Kidney (tissue), 14 donors: Measurements from ENCODE around the gene TFAP2C. TPM values are rescaled to one million over a fixed set of nuclear protein-coding genes. Genes with fewer than 3 reads are reported as not detected.

Experiments
- DNase-seq, 5 donors: peaks; one replicate each; pipeline ENCODE4 v3.0.0-alpha.2; 2013 to 2020
- FAIRE-seq: peaks from 2 replicates; lab custom pipeline; 2012; peaks lifted over from hg19 to GRCh38; lab: Jason Lieb, UNC
- H3K27ac ChIP-seq, 2 donors: one replicate each; pipeline ENCODE4 v1.7.0; 2013; ENCODE audit warnings: low read depth in 2 of 2, low read length in 2 of 2, inconsistent platforms in 1 of 2
- H3K27me3 ChIP-seq: one replicate; pipeline ENCODE4 v1.7.1; 2013; ENCODE audit warnings: low read length, inconsistent platforms; ENCODE audit not compliant: control insufficient read depth, insufficient read depth
- H3K36me3 ChIP-seq, 3 donors: one replicate each; pipeline versions ENCODE4 v1.7.0 to v1.7.1; 2013; ENCODE audit warnings: low read length in 3 of 3, control low read depth in 1 of 3, inconsistent platforms in 1 of 3; ENCODE audit not compliant: insufficient read depth in 3 of 3, control insufficient read depth in 2 of 3
- H3K4me1 ChIP-seq, 3 donors: one replicate each; pipeline versions ENCODE4 v1.7.0 to v1.7.1; 2013; ENCODE audit warnings: low read length in 3 of 3, inconsistent platforms in 1 of 3, low read depth in 1 of 3; ENCODE audit not compliant: control insufficient read depth in 2 of 3, insufficient read depth in 2 of 3
- H3K4me3 ChIP-seq, 3 donors: one replicate each; pipeline versions ENCODE4 v1.7.0 to v1.8.1; 2013; ENCODE audit warnings: low read length in 3 of 3, control low read depth in 1 of 3, inconsistent platforms in 1 of 3
- H3K9ac ChIP-seq, 3 donors: one replicate each; pipeline versions ENCODE4 v1.7.0 to v1.7.1; 2013; ENCODE audit warnings: low read length in 3 of 3, control low read depth in 1 of 3, inconsistent platforms in 1 of 3
- H3K9me3 ChIP-seq, 3 donors: one replicate each; pipeline versions ENCODE4 v1.7.0 to v1.7.1; 2013; ENCODE audit warnings: low read length in 3 of 3, control low read depth in 1 of 3, inconsistent platforms in 1 of 3; ENCODE audit not compliant: control insufficient read depth in 2 of 3, insufficient read depth in 1 of 3
- intact Hi-C: fragments of 100-400 bp; cut with DNase I; formaldehyde crosslinking; loops from one replicate; pipeline ENCODE4 v1.11.1; 2022
- polyA plus RNA-seq: library from polyadenylated mRNA; stranded (reverse); fragments of 350-450 nt; fragmentation: Illumina TruSeq; extraction: RNeasy Lipid Tissue Mini Kit (QIAGEN cat#74804); gene quantifications from one replicate; pipeline ENCODE4 v1.2.3, GENCODE V29; 2014; ENCODE audit warnings: low read depth, low replicate concordance; ENCODE audit not compliant: insufficient read depth
- total RNA-seq: library from RNA; stranded (reverse); fragmentation: NEBNext Ultra II Directional; extraction: Animal tissue kit (Norgen Biotek cat#: 25700); gene quantifications from one replicate; pipeline ENCODE4 v1.2.1, GENCODE V29; 2021
- TF ChIP-seq, protein P1 (sequence below): IDR thresholded peaks from 3 replicates; pipeline ENCODE4 v1.5.1; 2012; ENCODE audit warnings: mild to moderate bottlenecking, moderate library complexity, borderline replicate concordance; ENCODE audit not compliant: insufficient read depth; ENCODE audit errors: extremely low read depth
- donor health status: control.
- donor health status: control.
- donor health status: control.
- donor health status: control.
- donor health status: control.
- donor health status: DM: yes; HTN: yes; CAD: no.
- donor health status: Normal renal cell carcinoma (clear cell type).

The TFAP2C gene
- total and polyA plus RNA-seq, 2 donors from 2014 or later: 0.65 to 1.4 TPM

DNA sequence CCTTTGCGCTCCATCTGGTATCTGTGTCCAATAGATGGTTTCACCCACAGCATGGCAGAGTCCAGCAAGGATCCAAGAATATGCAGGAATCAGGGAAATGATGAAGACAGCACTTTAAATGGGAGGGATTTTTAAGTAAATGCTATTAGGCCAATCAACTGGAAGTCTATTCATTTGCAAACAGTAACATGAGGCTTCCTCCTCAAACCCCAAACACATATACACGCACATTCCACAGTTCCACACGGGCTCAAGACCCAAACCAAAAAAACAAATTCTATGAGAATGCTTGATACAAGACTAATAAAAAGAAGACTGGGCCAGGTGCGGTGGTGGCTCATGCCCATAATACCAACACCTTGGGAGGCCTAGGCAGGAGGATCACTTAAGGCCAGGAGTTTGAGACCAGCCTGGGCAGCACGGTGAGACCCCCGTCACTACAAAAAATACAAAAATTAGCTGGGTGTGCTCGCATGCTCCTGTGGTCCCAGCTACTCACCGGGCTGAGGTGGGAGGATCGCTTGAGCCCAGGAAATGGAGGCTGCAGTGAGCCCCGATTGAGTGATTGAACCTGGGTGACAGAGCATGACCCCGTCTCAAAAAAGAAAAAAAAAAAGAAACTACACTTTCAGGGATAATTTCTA lies 21.9 kb upstream of the TFAP2C start:
- Histone ChIP-seq H3K4me1 (no peaks in the 10 kb centered on the region), H3K36me3 (no peaks in the 10 kb centered on the region), H3K9me3 (no peaks in the 10 kb centered on the region), H3K9ac (no peak overlapping the region), H3K27me3 (no peaks in the 10 kb centered on the region), H3K27ac (no peak overlapping the region), H3K4me3 (no peak overlapping the region)
- DNase-seq (no peak), FAIRE-seq (no peak)
- TF ChIP-seq, protein P1, sequence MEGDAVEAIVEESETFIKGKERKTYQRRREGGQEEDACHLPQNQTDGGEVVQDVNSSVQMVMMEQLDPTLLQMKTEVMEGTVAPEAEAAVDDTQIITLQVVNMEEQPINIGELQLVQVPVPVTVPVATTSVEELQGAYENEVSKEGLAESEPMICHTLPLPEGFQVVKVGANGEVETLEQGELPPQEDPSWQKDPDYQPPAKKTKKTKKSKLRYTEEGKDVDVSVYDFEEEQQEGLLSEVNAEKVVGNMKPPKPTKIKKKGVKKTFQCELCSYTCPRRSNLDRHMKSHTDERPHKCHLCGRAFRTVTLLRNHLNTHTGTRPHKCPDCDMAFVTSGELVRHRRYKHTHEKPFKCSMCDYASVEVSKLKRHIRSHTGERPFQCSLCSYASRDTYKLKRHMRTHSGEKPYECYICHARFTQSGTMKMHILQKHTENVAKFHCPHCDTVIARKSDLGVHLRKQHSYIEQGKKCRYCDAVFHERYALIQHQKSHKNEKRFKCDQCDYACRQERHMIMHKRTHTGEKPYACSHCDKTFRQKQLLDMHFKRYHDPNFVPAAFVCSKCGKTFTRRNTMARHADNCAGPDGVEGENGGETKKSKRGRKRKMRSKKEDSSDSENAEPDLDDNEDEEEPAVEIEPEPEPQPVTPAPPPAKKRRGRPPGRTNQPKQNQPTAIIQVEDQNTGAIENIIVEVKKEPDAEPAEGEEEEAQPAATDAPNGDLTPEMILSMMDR: no peak
- intact Hi-C loops: no loop called here

DNA sequence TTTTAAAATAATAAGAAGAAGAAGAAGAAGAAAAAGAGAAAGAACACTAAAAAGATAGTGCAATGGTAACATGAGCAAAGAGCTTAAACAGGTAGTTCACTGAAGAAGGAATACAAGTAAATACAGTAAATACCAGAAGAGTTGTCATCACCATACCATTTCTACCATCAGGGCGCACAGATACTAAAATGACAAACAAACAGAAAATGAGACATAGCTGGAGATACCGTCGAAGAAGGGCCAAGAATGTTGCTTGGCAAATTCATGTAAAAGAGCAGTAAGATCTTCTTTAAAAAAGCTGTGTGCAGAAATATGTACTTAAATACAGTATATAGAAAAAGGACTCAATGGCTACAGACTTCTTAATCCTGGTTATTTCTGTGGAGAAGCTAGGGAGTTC lies 20.7 kb upstream of the TFAP2C start:
- Histone ChIP-seq H3K27ac (no peak overlapping the region), H3K36me3 (no peaks in the 10 kb centered on the region), H3K9me3 (no peaks in the 10 kb centered on the region), H3K9ac (no peak overlapping the region), H3K4me1 (no peaks in the 10 kb centered on the region), H3K27me3 (no peaks in the 10 kb centered on the region), H3K4me3 (no peak overlapping the region)
- DNase-seq: no peak
- TF ChIP-seq, protein P1: no peak
- FAIRE-seq: no peak
- intact Hi-C loops: no loop called here

DNA sequence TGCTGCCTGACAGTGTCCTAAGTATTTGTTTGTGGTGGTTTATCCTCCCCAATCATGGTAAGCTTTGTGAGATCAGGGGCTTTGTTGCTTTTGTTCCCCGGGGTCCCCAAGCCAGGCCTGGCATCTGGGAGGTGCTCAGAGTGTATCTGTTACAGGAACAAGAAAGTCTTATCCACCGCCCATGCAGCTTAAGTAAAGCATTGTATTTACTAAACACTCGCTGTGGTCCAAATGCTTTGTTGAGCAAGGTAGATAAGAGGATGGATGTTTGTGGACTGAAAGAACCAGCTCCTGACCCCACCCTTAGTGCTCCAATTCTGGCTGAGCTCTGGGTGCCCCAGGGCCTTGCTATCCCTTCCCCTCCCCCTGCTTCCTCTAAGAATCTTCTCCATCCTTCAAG lies 19.8 kb upstream of the TFAP2C start:
- TF ChIP-seq, protein P1: no peak
- Histone ChIP-seq H3K4me1 (no peaks in the 10 kb centered on the region), H3K27ac (no peak overlapping the region), H3K9me3 (no peaks in the 10 kb centered on the region), H3K9ac (no peak overlapping the region), H3K27me3 (no peaks in the 10 kb centered on the region), H3K4me3 (no peak overlapping the region), H3K36me3 (no peaks in the 10 kb centered on the region)
- FAIRE-seq: no peak
- no peak for DNase-seq
- intact Hi-C loops: no loop called here

DNA sequence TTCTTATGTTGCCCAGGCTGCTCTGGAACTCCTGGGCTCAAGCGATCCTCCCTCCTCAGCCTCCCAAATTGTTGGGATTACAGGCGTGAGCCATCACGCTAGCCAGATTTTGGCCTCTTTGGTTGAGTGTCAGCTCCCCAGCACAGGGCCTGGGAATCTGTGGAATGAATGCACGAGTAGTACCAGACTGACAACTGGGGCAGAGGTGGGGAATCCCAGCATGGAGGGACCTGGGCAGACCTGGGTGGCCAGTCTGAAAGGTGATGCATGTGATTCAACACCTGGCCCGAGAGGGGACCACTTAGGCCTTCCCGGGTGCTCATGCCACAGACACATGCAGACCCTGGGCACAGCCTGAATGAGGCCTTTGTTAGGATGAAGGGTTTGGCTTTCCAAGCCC lies 19.0 kb upstream of the TFAP2C start:
- FAIRE-seq (no peak), DNase-seq (no peak)
- no peaks in the 10 kb centered on the region for H3K27me3 ChIP-seq
- H3K36me3 ChIP-seq: no peaks in the 10 kb centered on the region
- TF ChIP-seq, protein P1: no peak
- no peak overlapping the region for H3K4me3 ChIP-seq
- H3K27ac ChIP-seq: no peak overlapping the region
- no peak overlapping the region for H3K9ac ChIP-seq
- H3K4me1 ChIP-seq: no peaks in the 10 kb centered on the region
- intact Hi-C loops: no loop called here
- no peaks in the 10 kb centered on the region for H3K9me3 ChIP-seq
